PC-9 (cell line): Measurements from ENCODE around the gene SERPINI1.

ENCODE experiments used
- CTCF ChIP-seq: fragments of 200-600 bp; sonication (generic); conservative IDR thresholded peaks from 2 replicates; pipeline ENCODE4 v1.6.1; 2017; ENCODE audit warnings: mixed run types, antibody characterized with exemption, mild to moderate bottlenecking, moderate library complexity
- EZH2 ChIP-seq: fragments of 200-600 bp; sonication (generic); IDR thresholded peaks from 2 replicates; pipeline ENCODE4 v1.8.0; 2017; ENCODE audit warnings: antibody characterized with exemption, low read depth

GRCh38 chr3:167739190-167739810, 3.8 kb downstream of the SERPINI1 start:
- TF ChIP-seq CTCF (no peak), EZH2 (no peak)
